ENCODE data around the gene DHH. TPM values are rescaled to one million over a fixed set of nuclear protein-coding genes. Genes with fewer than 3 reads are reported as not detected.
A peak's percentile ranks its signal among the peaks of the same experiment; 100 is the strongest.

DHH gene
- total RNA-seq, 1 experiment from 2014 or later = 0.39 TPM

DNA sequence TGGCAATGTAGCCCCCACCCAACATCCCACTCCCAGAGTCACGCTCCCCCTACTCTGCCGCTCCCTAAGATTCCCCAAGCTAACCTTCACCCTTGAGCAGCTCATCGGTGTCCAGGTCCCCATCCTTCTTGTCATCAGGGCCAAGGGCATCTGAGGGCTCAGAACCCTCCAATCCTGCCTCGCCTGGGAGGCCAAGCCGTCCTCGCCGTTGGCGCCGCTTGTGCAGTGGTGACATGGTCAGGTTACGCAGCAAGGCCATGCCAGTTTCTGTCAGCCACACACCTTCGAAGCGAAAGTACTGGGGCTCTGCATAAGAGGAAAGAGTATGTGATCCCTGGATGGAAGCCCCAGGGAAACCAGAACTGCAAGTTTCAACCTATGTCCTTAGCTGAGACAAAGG lies 49.9 kb downstream of the DHH start:
- H3K4me1 ChIP-seq (ENCODE audit: insufficient read depth, low read length, poor library complexity, severe bottlenecking) = peaks cover 1% of the 10 kb centered on the region
- ChIA-PET POLR2A (ENCODE audit: low non-redundant PET) (no interaction called here), CTCF (interaction anchor here (1.4 to 1.6 kb wide), 2 partner anchors 11 to 48 kb away, joined by 6 read pairs; no protein-coding TSS in a partner anchor)
- no peak overlapping the region for H3K27ac ChIP-seq (ENCODE audit: low read depth, low read length, poor library complexity, severe bottlenecking)
- BruUV-seq (replicated peaks) = no TSS peak
- no peaks in the 10 kb centered on the region for H3K9me3 ChIP-seq (ENCODE audit: low read depth, low read length, poor library complexity, severe bottlenecking)
- TF ChIP-seq, protein P1, sequence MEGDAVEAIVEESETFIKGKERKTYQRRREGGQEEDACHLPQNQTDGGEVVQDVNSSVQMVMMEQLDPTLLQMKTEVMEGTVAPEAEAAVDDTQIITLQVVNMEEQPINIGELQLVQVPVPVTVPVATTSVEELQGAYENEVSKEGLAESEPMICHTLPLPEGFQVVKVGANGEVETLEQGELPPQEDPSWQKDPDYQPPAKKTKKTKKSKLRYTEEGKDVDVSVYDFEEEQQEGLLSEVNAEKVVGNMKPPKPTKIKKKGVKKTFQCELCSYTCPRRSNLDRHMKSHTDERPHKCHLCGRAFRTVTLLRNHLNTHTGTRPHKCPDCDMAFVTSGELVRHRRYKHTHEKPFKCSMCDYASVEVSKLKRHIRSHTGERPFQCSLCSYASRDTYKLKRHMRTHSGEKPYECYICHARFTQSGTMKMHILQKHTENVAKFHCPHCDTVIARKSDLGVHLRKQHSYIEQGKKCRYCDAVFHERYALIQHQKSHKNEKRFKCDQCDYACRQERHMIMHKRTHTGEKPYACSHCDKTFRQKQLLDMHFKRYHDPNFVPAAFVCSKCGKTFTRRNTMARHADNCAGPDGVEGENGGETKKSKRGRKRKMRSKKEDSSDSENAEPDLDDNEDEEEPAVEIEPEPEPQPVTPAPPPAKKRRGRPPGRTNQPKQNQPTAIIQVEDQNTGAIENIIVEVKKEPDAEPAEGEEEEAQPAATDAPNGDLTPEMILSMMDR (conservative IDR thresholded peaks at IDR 0.05; ENCODE audit: low read depth, low read length) = no peak
- no peak for TF ChIP-seq EZH2 (IDR thresholded peaks at IDR 0.05; ENCODE audit: borderline replicate concordance, low read depth, low read length, poor library complexity, severe bottlenecking)
- intact Hi-C loops (cut with micrococcal nuclease; ENCODE audit: unreplicated experiment) = no loop called here
- H3K36me3 ChIP-seq (ENCODE audit: insufficient read depth, low read length, poor library complexity, severe bottlenecking) = peaks cover 98% of the 10 kb centered on the region
- no peaks in the 10 kb centered on the region for H3K27me3 ChIP-seq (replicated peaks; ENCODE audit: insufficient read depth, low read depth, low read length, poor library complexity)
- no peak overlapping the region for H3K4me3 ChIP-seq (ENCODE audit: low read depth, low read length, poor library complexity, severe bottlenecking)
- DNase-seq (ENCODE audit: low spot score) = no peak

DNA sequence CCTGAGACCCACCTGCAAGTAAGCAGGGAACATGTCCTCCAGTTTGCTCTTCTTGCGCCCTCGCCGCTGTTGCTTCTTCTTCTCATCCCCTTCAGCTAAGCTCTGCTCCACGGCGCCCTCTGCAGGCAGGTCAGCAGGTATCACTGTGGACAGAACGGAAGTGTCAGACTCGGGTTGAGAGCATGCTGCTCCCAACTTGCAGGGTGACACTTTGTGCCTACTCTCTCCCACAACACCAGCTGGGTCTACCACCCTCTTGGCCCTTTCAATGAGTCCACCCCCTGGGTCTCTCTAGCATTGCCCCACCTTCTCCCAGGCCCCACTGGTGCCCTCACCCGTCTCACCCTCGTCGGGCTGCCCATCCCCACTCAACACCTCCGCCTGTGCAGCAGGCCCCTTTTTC lies 50.7 kb downstream of the DHH start:
- H3K4me1 ChIP-seq (ENCODE audit: insufficient read depth, low read length, poor library complexity, severe bottlenecking) = no peaks in the 10 kb centered on the region
- H3K27me3 ChIP-seq (replicated peaks; ENCODE audit: insufficient read depth, low read depth, low read length, poor library complexity) = no peaks in the 10 kb centered on the region
- TSS peak; percentile 12 for BruUV-seq (replicated peaks)
- CTCF ChIA-PET = interaction anchor here (0.7 to 1.6 kb wide), 6 partner anchors 12 to 47 kb away, joined by 3 to 6 read pairs (median 3); no protein-coding TSS in a partner anchor
- H3K9me3 ChIP-seq (ENCODE audit: low read depth, low read length, poor library complexity, severe bottlenecking) = no peaks in the 10 kb centered on the region
- TF ChIP-seq, protein P1 (conservative IDR thresholded peaks at IDR 0.05; ENCODE audit: low read depth, low read length) = peak; percentile 83
- TF ChIP-seq EZH2 (IDR thresholded peaks at IDR 0.05; ENCODE audit: borderline replicate concordance, low read depth, low read length, poor library complexity, severe bottlenecking) = no peak
- intact Hi-C loops (cut with micrococcal nuclease; ENCODE audit: unreplicated experiment) = no loop called here
- POLR2A ChIA-PET (ENCODE audit: low non-redundant PET) = no interaction called here
- DNase-seq (ENCODE audit: low spot score) = peak; percentile 77
- no peak overlapping the region for H3K4me3 ChIP-seq (ENCODE audit: low read depth, low read length, poor library complexity, severe bottlenecking)
- peaks cover 98% of the 10 kb centered on the region for H3K36me3 ChIP-seq (ENCODE audit: insufficient read depth, low read length, poor library complexity, severe bottlenecking)
- H3K27ac ChIP-seq (ENCODE audit: low read depth, low read length, poor library complexity, severe bottlenecking) = no peak overlapping the region

DNA sequence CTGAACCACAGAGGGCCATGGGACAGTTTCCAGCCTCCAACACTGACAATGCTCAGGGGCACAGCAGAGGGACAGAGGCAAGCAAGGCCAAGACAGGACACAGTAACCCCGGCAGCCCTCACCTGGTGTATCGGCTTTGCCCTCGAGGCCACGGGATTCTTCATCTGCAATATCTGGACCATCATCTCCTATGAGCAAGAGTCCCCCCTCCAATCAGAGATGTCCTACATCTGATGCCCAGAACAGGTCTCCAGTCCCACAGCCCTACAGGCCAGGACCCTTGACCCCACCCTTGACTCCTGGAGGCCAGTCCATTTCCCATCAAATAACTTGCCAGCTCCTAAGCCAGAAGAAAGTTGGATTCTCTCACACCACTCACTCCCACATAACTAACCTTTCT lies 51.4 kb downstream of the DHH start:
- Histone ChIP-seq H3K27me3 (replicated peaks; ENCODE audit: insufficient read depth, low read depth, low read length, poor library complexity) (no peaks in the 10 kb centered on the region), H3K4me1 (ENCODE audit: insufficient read depth, low read length, poor library complexity, severe bottlenecking) (no peaks in the 10 kb centered on the region), H3K27ac (ENCODE audit: low read depth, low read length, poor library complexity, severe bottlenecking) (no peak overlapping the region), H3K9me3 (ENCODE audit: low read depth, low read length, poor library complexity, severe bottlenecking) (no peaks in the 10 kb centered on the region), H3K4me3 (ENCODE audit: low read depth, low read length, poor library complexity, severe bottlenecking) (no peak overlapping the region), H3K36me3 (ENCODE audit: insufficient read depth, low read length, poor library complexity, severe bottlenecking) (peaks cover 98% of the 10 kb centered on the region)
- ChIA-PET POLR2A (ENCODE audit: low non-redundant PET) (interaction anchor here (0.6 kb wide), 1 partner anchor 38 kb away, joined by 3 read pairs; no protein-coding TSS in a partner anchor), CTCF (interaction anchor here (0.7 to 1.6 kb wide), 6 partner anchors 13 to 46 kb away, joined by 3 to 6 read pairs (median 3); no protein-coding TSS in a partner anchor)
- TF ChIP-seq, protein P1 (conservative IDR thresholded peaks at IDR 0.05; ENCODE audit: low read depth, low read length) = no peak
- no peak for TF ChIP-seq EZH2 (IDR thresholded peaks at IDR 0.05; ENCODE audit: borderline replicate concordance, low read depth, low read length, poor library complexity, severe bottlenecking)
- no TSS peak for BruUV-seq (replicated peaks)
- intact Hi-C loops (cut with micrococcal nuclease; ENCODE audit: unreplicated experiment) = no loop called here
- no peak for DNase-seq (ENCODE audit: low spot score)

Measured in A673 (cell line).